Measurements from ENCODE around the gene CCDC69.
A peak's percentile ranks its signal among the peaks of the same experiment; 100 is the strongest.

The CCDC69 gene

DNA sequence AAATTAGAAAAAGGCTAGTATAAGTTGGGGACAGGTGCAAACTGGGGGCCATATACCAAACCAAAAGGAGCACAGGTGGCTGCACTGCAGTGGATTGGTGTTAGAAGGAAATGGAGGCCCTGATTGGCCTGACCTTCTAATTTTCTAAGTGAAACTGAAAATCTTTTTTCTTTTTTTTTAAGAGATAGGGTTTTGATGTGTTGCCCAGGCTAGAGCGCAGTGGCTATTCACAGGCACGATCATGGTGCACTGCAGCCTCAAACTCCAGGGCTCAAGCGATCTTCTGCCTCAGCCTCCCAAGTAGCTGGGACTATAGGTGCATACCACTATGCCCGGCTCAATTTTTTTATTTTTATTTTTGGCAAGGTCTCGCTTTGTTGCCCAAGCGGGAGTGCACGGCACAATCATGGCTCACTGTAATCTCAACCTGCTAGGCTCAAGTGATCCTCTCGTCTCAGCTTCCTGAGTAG is 9.8 kb upstream of the CCDC69 start:
- DNase-seq (ENCODE audit: insufficient read length) = no peak

DNA sequence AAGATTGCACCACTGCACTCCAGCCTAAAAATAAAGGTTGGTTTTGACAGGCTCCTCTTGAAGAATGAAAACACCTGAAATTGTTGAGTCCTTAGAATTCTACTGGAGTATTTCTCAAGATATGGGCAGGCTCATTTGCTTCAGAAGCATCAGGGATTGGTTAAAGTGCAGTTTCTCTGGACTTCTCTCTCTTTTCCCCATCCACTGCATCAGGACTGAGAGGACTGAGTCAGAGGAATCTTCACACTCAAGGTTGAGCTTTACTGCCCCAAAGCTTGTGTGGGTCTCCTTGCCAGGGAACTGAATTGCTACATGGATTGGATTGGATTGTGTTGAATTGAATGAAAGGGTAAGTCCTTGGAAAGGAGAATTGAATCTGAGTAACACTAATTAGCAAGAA is 7.5 kb upstream of the CCDC69 start:
- FAIRE-seq (no peak), DNase-seq (ENCODE audit: insufficient read length) (no peak)
- no peak for TF ChIP-seq POLR2A (IDR thresholded peaks at IDR 0.05; ENCODE audit: low read depth, low read length)
- no peak for TF ChIP-seq POLR2AphosphoS5 (IDR thresholded peaks at IDR 0.05; ENCODE audit: low read depth, low read length)
- TF ChIP-seq TAF1 (IDR thresholded peaks at IDR 0.05; ENCODE audit: borderline replicate concordance, low read depth, low read length) = no peak

More for the DNA sequence above, 9.8 kb upstream of the CCDC69 start:
- no peak for TF ChIP-seq POLR2AphosphoS5 (IDR thresholded peaks at IDR 0.05; ENCODE audit: low read depth, low read length)
- no peak for TF ChIP-seq POLR2A (IDR thresholded peaks at IDR 0.05; ENCODE audit: low read depth, low read length)
- no peak for TF ChIP-seq TAF1 (IDR thresholded peaks at IDR 0.05; ENCODE audit: borderline replicate concordance, low read depth, low read length)
- peak; percentile 88 for FAIRE-seq

DNA sequence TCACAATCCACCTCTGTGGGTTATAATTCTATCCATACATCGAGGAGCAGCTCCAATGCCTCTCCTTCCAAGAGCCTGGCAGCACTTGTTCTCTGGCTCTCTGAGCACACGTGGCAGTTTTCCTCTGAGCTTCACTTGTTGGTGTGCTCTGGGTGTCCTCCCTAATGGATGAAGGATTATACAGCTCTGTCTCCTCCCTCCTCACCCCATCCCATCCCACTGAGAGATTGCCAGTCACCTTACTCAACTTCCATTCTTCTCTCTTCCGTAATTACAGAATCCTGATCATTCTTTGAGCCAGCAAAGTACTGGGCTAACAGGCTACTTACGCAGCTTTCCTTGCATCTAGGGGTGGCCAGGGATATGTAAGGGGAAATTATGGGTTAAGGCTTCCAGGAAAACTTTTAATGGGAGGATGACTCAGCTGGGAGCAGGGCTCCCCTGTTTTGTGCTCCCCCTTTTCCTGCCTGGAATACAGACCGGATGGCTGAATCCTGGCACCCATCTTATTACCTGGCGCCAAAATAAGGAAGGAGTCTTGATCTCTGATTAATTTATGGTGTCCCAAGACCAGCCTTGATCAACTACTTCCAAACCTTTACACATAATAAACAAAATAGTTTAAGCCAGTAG is 6.3 kb upstream of the CCDC69 start:
- TF ChIP-seq POLR2A (IDR thresholded peaks at IDR 0.05; ENCODE audit: low read depth, low read length) (no peak), POLR2AphosphoS5 (IDR thresholded peaks at IDR 0.05; ENCODE audit: low read depth, low read length) (no peak), TAF1 (IDR thresholded peaks at IDR 0.05; ENCODE audit: borderline replicate concordance, low read depth, low read length) (no peak)
- no peak for FAIRE-seq
- no peak for DNase-seq (ENCODE audit: insufficient read length)

DNA sequence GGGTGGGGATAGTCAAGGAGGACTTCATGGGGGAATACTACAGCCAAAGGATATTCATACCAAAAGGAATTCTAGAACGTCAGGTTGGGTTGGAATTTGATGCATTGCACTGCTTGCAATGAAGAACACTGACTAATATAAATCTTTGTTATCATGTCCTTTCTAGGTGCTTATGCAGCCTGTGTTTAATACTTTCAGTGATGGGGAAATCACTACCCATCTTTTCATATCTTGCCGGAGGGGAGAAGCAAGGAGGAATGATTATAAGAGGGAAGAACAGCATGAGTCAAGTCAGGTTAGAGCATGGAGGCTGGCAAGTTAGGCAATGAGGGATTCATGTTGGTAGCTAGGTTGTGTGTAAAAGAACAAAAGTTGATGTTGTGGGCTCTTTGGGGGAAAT is 5.1 kb upstream of the CCDC69 start:
- TF ChIP-seq TAF1 (IDR thresholded peaks at IDR 0.05; ENCODE audit: borderline replicate concordance, low read depth, low read length) (no peak), POLR2AphosphoS5 (IDR thresholded peaks at IDR 0.05; ENCODE audit: low read depth, low read length) (no peak), POLR2A (IDR thresholded peaks at IDR 0.05; ENCODE audit: low read depth, low read length) (no peak)
- no peak for FAIRE-seq
- no peak for DNase-seq (ENCODE audit: insufficient read length)

DNA sequence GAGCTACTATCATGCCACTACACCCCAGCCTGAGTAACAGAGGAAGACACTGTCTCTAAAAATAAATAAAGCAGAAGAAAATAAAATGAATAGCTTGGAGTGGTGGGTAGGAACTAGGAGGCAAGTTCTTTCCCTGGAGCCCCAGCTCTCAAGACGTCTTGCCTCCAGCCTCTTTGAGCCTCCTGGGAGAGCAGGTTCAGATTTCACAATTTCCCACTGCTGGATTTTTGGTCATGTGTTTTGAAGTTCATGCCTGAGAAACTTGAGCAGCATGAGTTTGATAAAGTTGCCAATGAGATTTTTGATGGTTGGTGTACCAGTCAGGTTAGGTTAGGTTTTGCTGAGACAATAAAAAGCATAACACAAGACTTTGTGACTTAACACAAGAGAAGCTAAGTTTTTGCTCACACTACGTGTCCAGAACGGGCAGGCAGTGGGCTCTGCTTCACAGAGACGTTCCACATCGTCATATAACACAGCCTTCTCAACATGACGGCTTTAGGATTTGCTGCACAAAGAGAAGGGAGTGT is 4.1 kb upstream of the CCDC69 start:
- no peak for TF ChIP-seq POLR2A (IDR thresholded peaks at IDR 0.05; ENCODE audit: low read depth, low read length)
- no peak for TF ChIP-seq POLR2AphosphoS5 (IDR thresholded peaks at IDR 0.05; ENCODE audit: low read depth, low read length)
- no peak for TF ChIP-seq TAF1 (IDR thresholded peaks at IDR 0.05; ENCODE audit: borderline replicate concordance, low read depth, low read length)
- no peak for DNase-seq (ENCODE audit: insufficient read length)
- no peak for FAIRE-seq

DNA sequence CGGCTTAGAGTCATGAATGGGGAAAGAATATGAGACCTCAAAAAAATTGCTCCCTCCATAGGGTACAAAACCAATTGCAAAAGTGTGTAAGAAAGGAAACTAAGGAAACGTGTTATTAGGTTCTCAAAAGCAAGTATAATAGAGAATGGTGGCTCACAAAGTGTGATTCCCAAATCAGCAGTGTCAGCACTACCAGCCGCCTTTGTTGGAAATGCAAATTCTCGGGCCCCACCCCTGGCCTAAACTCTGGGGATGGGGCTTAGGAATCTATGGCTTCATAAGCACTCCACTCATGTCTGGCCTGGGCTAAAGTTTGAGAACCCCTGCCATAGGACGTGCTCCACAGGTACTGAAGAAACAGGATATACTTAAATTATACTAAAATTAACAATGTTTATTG is 1.6 kb upstream of the CCDC69 start:
- FAIRE-seq = no peak
- no peak for DNase-seq (ENCODE audit: insufficient read length)
- TF ChIP-seq POLR2AphosphoS5 (IDR thresholded peaks at IDR 0.05; ENCODE audit: low read depth, low read length) = no peak
- TF ChIP-seq TAF1 (IDR thresholded peaks at IDR 0.05; ENCODE audit: borderline replicate concordance, low read depth, low read length) = no peak
- TF ChIP-seq POLR2A (IDR thresholded peaks at IDR 0.05; ENCODE audit: low read depth, low read length) = no peak

DNA sequence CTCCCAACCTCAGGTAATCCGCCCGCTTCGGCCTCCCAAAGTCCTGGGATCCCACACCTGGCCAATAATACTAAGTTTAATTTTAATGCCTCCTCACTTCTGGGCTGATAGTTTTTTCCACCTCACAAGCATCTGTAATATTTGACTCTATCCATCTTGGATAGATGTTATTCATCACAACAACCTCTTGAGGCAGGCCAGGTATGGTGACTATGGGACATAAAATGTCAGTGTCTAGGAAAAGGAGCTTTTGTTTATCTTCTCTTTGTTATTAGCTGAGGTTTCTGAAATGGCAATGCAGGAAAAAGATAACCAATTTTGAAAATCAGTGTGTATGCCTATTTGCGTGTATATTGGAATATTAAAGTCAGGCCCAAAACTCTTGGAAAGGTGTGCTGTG is 1.2 kb upstream of the CCDC69 start:
- no peak for TF ChIP-seq POLR2AphosphoS5 (IDR thresholded peaks at IDR 0.05; ENCODE audit: low read depth, low read length)
- no peak for TF ChIP-seq TAF1 (IDR thresholded peaks at IDR 0.05; ENCODE audit: borderline replicate concordance, low read depth, low read length)
- no peak for TF ChIP-seq POLR2A (IDR thresholded peaks at IDR 0.05; ENCODE audit: low read depth, low read length)
- FAIRE-seq = no peak
- DNase-seq (ENCODE audit: insufficient read length) = no peak

DNA sequence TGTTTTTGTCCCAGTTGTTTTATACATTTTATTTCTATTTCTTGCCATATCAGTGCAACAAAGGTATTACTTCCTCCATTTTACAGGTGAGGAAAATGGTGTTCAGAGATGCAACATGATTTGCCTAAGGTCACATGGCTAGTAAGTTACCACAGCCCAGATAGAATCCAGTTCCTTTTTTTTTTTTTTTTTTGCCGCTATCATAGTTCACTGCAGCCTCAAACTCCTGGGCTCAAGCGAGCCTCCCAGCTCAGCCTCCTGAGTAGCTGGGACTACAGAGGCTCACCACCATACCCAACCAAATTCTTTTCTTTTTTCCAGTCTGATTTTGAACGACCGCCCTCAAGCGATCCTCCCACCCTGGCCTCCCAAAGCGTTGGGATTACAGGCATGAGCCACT is 480 bp upstream of the CCDC69 start:
- DNase-seq (ENCODE audit: insufficient read length) (no peak), FAIRE-seq (peak; percentile 46)
- no peak for TF ChIP-seq POLR2A (IDR thresholded peaks at IDR 0.05; ENCODE audit: low read depth, low read length)
- TF ChIP-seq TAF1 (IDR thresholded peaks at IDR 0.05; ENCODE audit: borderline replicate concordance, low read depth, low read length) = no peak

DNA sequence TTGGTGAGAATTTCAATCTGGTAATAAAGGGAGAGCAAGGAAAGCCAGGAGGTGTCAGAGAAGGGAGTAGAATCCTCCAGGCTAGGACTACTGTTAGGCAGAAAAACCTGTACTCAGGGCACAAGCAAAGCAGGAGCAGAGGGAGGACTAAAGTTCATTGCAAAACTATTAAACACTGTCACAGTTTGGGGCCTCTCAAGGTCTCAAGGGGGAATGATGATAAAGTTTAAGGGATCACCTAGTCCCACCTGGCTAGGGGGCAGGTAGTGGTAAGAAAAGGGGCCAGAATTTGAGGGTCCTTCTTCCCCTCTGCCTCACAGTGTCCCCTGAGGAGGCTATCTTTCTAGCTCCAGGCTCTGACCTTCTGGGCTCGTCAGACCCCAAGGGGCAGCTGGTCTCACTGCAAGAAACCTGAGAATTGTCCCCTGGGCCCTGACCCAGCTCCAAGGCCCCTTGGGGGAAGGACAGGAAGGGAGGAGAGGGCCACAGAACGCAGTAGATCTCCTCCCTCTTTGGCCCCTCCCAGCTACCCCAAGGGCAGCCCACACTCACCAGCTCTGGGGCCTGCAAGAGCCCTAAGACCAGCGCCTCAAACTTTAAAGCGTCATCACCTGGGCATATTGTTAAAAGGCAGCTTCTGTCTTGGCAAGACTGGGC is 974 bp downstream of the CCDC69 start:
- DNase-seq (ENCODE audit: insufficient read length) (peak; percentile 61), FAIRE-seq (peak; percentile 80)
- TF ChIP-seq TAF1 (IDR thresholded peaks at IDR 0.05; ENCODE audit: borderline replicate concordance, low read depth, low read length) (no peak; the same call in 1 of the 2 replicates), POLR2AphosphoS5 (IDR thresholded peaks at IDR 0.05; ENCODE audit: low read depth, low read length) (no peak), POLR2A (IDR thresholded peaks at IDR 0.05; ENCODE audit: low read depth, low read length) (no peak)

DNA sequence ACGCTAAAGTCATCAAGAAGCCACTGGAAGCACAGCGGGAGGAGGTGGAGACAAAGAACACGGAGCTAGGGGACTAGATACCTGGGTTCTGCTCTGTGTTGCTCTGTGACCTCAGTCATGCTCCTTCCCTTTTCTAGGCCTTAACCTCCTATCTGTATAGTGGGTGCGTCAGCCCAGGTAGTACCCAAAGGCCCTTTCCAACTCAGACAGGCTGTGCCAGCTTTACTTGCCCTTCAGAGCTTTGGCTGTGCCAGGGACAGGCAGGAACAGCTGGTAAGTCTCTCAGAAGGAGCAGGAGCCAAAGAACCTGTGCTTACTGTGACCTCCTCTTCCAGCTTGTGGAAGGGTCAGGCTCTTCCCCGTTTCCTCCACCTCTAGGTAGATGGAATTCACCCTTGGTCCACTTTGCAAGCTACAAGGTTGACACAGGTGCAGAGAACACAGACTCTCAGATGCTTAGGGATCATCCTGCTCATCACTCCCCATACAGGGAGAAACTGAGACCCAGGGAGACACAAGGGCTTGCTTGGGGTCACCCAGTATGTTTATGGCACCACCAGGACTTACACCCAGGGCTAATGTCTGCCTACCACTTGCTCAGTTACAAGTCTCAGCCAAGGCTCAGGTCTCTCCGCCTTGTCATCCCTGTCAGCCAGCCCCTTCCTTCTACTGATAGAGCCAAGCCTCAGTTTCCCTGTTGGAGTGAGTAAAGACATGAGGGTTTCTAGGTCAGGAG is 1.7 kb downstream of the CCDC69 start:
- TF ChIP-seq POLR2A (IDR thresholded peaks at IDR 0.05; ENCODE audit: low read depth, low read length) (peak; percentile 22; the same call in 1 of the 2 replicates), TAF1 (IDR thresholded peaks at IDR 0.05; ENCODE audit: borderline replicate concordance, low read depth, low read length) (no peak), POLR2AphosphoS5 (IDR thresholded peaks at IDR 0.05; ENCODE audit: low read depth, low read length) (0 out of 2 replicates have a peak, but pooled peaks have one; percentile 20)
- FAIRE-seq (peak; percentile 21), DNase-seq (ENCODE audit: insufficient read length) (no peak)

DNA sequence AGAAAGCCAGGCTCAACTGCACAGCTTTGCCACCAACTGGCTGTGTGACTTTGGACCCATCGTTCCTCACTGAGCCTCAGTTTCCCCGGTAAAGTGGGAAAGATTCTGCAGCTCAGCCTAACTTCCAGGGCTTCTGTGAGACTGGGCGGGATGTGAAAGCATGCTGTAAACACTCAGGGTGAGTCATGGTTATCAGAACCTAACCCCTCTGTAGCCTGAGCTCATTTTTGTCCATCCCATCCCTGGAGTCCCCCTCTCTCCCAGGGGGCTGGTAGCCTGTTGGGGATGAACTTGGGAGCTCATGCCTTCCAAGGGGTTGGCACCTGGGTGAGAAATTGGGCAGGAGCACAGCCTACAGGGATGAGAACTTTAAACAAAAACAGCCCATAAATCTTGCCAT is 2.3 kb downstream of the CCDC69 start:
- no peak for DNase-seq (ENCODE audit: insufficient read length)
- FAIRE-seq = no peak
- TF ChIP-seq POLR2AphosphoS5 (IDR thresholded peaks at IDR 0.05; ENCODE audit: low read depth, low read length) (no peak), POLR2A (IDR thresholded peaks at IDR 0.05; ENCODE audit: low read depth, low read length) (no peak), TAF1 (IDR thresholded peaks at IDR 0.05; ENCODE audit: borderline replicate concordance, low read depth, low read length) (no peak)
